Endothelial cell of umbilical vein (primary cell): ENCODE measurements around the gene CDC42EP3. TPM values are rescaled to one million over a fixed set of nuclear protein-coding genes. Genes with fewer than 3 reads are reported as not detected.

ENCODE experiments used
- BruUV-seq: library from RNA; stranded (reverse); fragments of 400-500 nt; replicated peaks from 2 replicates; lab custom pipeline; 2021; lab: Mats Ljungman, UMichigan
- CTCF ChIA-PET: fragments of 300-600, 350-600 bp; sonication (Branson Sonifier 250); formaldehyde crosslinking; loops from one replicate; lab custom pipeline; 2021; ENCODE audit warnings: antibody characterized with exemption, inconsistent platforms; lab: Charles Lee
- POLR2A ChIA-PET: fragments of 300-600, 350-600 bp; sonication (Branson Sonifier 250); formaldehyde crosslinking; loops from one replicate; lab custom pipeline; 2021; ENCODE audit warnings: antibody characterized with exemption, inconsistent platforms; lab: Charles Lee
- DNase-seq: peaks from one replicate; pipeline ENCODE4 v3.0.0-alpha.2; 2011; ENCODE audit warnings: low read depth, low spot score
- FAIRE-seq: peaks from 2 replicates; lab custom pipeline; 2011; peaks lifted over from hg19 to GRCh38; lab: Jason Lieb, UNC
- H2AFZ ChIP-seq: 2 replicates; pipeline ENCODE4 v1.6.0; 2012; ENCODE audit warnings: low read depth, low read length, control low read depth, inconsistent platforms
- H3K27ac ChIP-seq: 2 replicates; pipeline ENCODE4 v1.5.1; 2011; ENCODE audit warnings: low read depth, mild to moderate bottlenecking, control low read depth, low read length, moderate library complexity; ENCODE audit not compliant: insufficient read depth
- H3K27me3 ChIP-seq, 2 experiments: 2 replicates each; pipeline versions ENCODE4 v1.6.0 to v1.6.1; 2011; ENCODE audit warnings: low read length in 2 of 2, mixed read lengths in 1 of 2; ENCODE audit not compliant: control insufficient read depth in 2 of 2, insufficient read depth in 2 of 2
- H3K36me3 ChIP-seq, 2 experiments: 2 replicates in 1 of 2; 3 replicates in 1 of 2; pipeline ENCODE4 v1.5.1; 2011; ENCODE audit warnings: low read length in 2 of 2, mild to moderate bottlenecking in 1 of 2, moderate library complexity in 1 of 2; ENCODE audit not compliant: control insufficient read depth in 2 of 2, insufficient read depth in 2 of 2; ENCODE audit errors: extremely low read depth in 1 of 2
- H3K4me1 ChIP-seq: 3 replicates; pipeline ENCODE4 v1.5.1; 2011; ENCODE audit warnings: mild to moderate bottlenecking, low read length; ENCODE audit not compliant: control insufficient read depth, insufficient read depth; ENCODE audit errors: extremely low read depth
- H3K4me2 ChIP-seq: 2 replicates; pipeline ENCODE4 v1.6.1; 2011; ENCODE audit warnings: low read length, control low read depth, mixed read lengths; ENCODE audit not compliant: insufficient read depth
- H3K4me3 ChIP-seq, 3 experiments: fragments of 200-600 bp in 1 of 3; sonication (generic), shearing (Covaris generic) in 1 of 3; replicated peaks in 1 of 3; 2 replicates each; pipeline ENCODE4 v1.5.1; 2011 to 2016; ENCODE audit warnings: control low read depth in 3 of 3, low read length in 3 of 3, mild to moderate bottlenecking in 2 of 3, inconsistent platforms in 1 of 3, low read depth in 1 of 3, moderate library complexity in 1 of 3; ENCODE audit not compliant: insufficient read depth in 1 of 3
- H3K79me2 ChIP-seq: 2 replicates; pipeline ENCODE4 v1.6.0; 2012; ENCODE audit warnings: low read length, inconsistent platforms; ENCODE audit not compliant: control insufficient read depth, insufficient read depth
- H3K9ac ChIP-seq: replicated peaks from 2 replicates; pipeline ENCODE3; 2011; ENCODE audit warnings: low read length, control low read depth; ENCODE audit not compliant: insufficient read depth; ENCODE audit errors: extremely low read depth
- H3K9me1 ChIP-seq: replicated peaks from 3 replicates; pipeline ENCODE4 v1.6.0; 2011; ENCODE audit warnings: mild to moderate bottlenecking, low read length; ENCODE audit not compliant: control insufficient read depth, insufficient read depth; ENCODE audit errors: extremely low read depth
- H3K9me3 ChIP-seq: replicated peaks from 2 replicates; pipeline ENCODE4 v1.5.1; 2012; ENCODE audit warnings: low read length, inconsistent platforms; ENCODE audit not compliant: control insufficient read depth, insufficient read depth
- H4K20me1 ChIP-seq: replicated peaks from 2 replicates; pipeline ENCODE3; 2011; ENCODE audit warnings: mild to moderate bottlenecking, low read length; ENCODE audit not compliant: control insufficient read depth, insufficient read depth; ENCODE audit errors: extremely low read depth
- CTCF ChIP-seq, 2 donors: IDR thresholded peaks; 1 replicate in 1 of 2; 2 replicates in 1 of 2; pipeline ENCODE4 v1.5.1; 2011; ENCODE audit warnings: low read length in 2 of 2, mild to moderate bottlenecking in 2 of 2, moderate library complexity in 2 of 2, control low read depth in 1 of 2, inconsistent platforms in 1 of 2, low read depth in 1 of 2; ENCODE audit not compliant: insufficient read depth in 1 of 2; ENCODE audit errors: extremely low read depth in 1 of 2
- EZH2 ChIP-seq: IDR thresholded peaks from 2 replicates; pipeline ENCODE4 v1.6.1; 2012; ENCODE audit warnings: borderline replicate concordance, low read depth, mild to moderate bottlenecking, moderate library complexity, low read length, inconsistent platforms; ENCODE audit not compliant: severe bottlenecking
- FOS ChIP-seq: IDR thresholded peaks from 2 replicates; pipeline ENCODE4 v1.6.1; 2011; ENCODE audit warnings: mild to moderate bottlenecking, low read length, moderate library complexity, borderline replicate concordance; ENCODE audit not compliant: insufficient read depth
- GATA2 ChIP-seq: IDR thresholded peaks from 2 replicates; pipeline ENCODE4 v1.7.0; 2011; ENCODE audit warnings: low read depth, mild to moderate bottlenecking, moderate library complexity, mixed read lengths, low read length; ENCODE audit not compliant: insufficient read length, insufficient read depth
- JUN ChIP-seq: IDR thresholded peaks from 2 replicates; pipeline ENCODE4 v1.6.1; 2011; ENCODE audit warnings: borderline replicate concordance, low read depth; ENCODE audit not compliant: insufficient read length, insufficient read depth
- MAX ChIP-seq: IDR thresholded peaks from 2 replicates; pipeline ENCODE4 v1.6.1; 2011; ENCODE audit not compliant: insufficient read depth, insufficient read length
- MYC ChIP-seq: IDR thresholded peaks from one replicate; pipeline ENCODE4 v1.6.1; 2011; ENCODE audit warnings: mild to moderate bottlenecking, low read depth, low read length
- POLR2A ChIP-seq: IDR thresholded peaks from 2 replicates; pipeline ENCODE4 v1.6.1; 2012; ENCODE audit warnings: low read depth, mild to moderate bottlenecking, control low read depth, low read length
- POLR2AphosphoS5 ChIP-seq: IDR thresholded peaks from 2 replicates; pipeline ENCODE4 v1.6.1; 2012; ENCODE audit warnings: low read depth, mild to moderate bottlenecking, control low read depth, low read length, moderate library complexity; ENCODE audit not compliant: insufficient read depth
- dilution Hi-C: fragments of 300-500 bp; cut with MboI; formaldehyde crosslinking; loops from one replicate; pipeline ENCODE4 v1.15.0; 2019; ENCODE audit warnings: low sequenced_read_pairs; ENCODE audit not compliant: extremely low pct_ligation_motif_present
- intact Hi-C: fragments of 100-400 bp; cut with micrococcal nuclease; formaldehyde crosslinking; loops from one replicate; pipeline ENCODE4 v1.10.0; 2022
- polyA plus RNA-seq, 4 experiments: library from polyadenylated mRNA; depleted of rRNA in 3 of 4; stranded (reverse) in 3 of 4; unstranded in 1 of 4; fragments of >200 nt; gene quantifications; 2 replicates each; pipeline versions ENCODE4 v1.2.1 to v1.2.3, GENCODE V29; 2011 to 2012; ENCODE audit warnings: missing spikeins in 1 of 4
- total RNA-seq: library from RNA; stranded (reverse); gene quantifications from 2 replicates; pipeline ENCODE4 v1.2.3, GENCODE V29; 2021

The CDC42EP3 gene
- total and polyA plus RNA-seq, 2 donors (not counting 3 experiments of a cell fraction or from before 2014, with no cell fraction given) = 14.6 to 54.7 TPM

GRCh38 chr2:37645836-37646235, 25.6 kb downstream of the CDC42EP3 start:
- no peak for TF ChIP-seq CTCF (IDR thresholded peaks at IDR 0.05; ENCODE audit: extremely low read depth in 1 of 2, insufficient read depth in 1 of 2, low read depth in 1 of 2, low read length in 2 of 2)
- no peak for TF ChIP-seq EZH2
- no peak for TF ChIP-seq MYC
- no peak for TF ChIP-seq POLR2A
- no peak for TF ChIP-seq JUN
- TF ChIP-seq GATA2 = no peak
- TF ChIP-seq MAX = no peak
- no peak for TF ChIP-seq FOS
- no peak for TF ChIP-seq POLR2AphosphoS5
- Histone ChIP-seq H3K9me1 (no peaks in the 10 kb centered on the region), H3K9ac (no peak overlapping the region), H4K20me1 (no peaks in the 10 kb centered on the region), H3K36me3 (peaks cover 0 to 3% of the 10 kb centered on the region in 2 experiments), H3K4me1 (peaks cover 71% of the 10 kb centered on the region), H3K4me2 (peak overlapping the region; percentile 45), H2AFZ (no peak overlapping the region), H3K79me2 (peaks cover 64% of the 10 kb centered on the region), H3K27ac (peak overlapping the region; percentile 48), H3K27me3 (no peaks in the 10 kb centered on the region), H3K9me3 (no peaks in the 10 kb centered on the region), H3K4me3 (no peak overlapping the region)
- no peak for DNase-seq
- ChIA-PET POLR2A (no interaction called here), CTCF (interaction anchor here (1.2 to 3.8 kb wide), 6 partner anchors 11 to 231 kb away, joined by 3 to 25 read pairs (median 6); no protein-coding TSS in a partner anchor)
- FAIRE-seq = no peak
- no TSS peak for BruUV-seq
- intact Hi-C loops (loop anchor here (1.0 to 5.0 kb wide), 5 partner anchors 7 to 231 kb away; partner anchors contain the start of gene CDC42EP3), dilution Hi-C loops (no loop called here)
